ENCODE results near the gene SEC23A.
"Not testable (repeated sequence)": the region's sequence is repeated elsewhere in the genome, so short reads cannot be mapped to it uniquely, and the experiment has no call there.

The SEC23A gene

DNA sequence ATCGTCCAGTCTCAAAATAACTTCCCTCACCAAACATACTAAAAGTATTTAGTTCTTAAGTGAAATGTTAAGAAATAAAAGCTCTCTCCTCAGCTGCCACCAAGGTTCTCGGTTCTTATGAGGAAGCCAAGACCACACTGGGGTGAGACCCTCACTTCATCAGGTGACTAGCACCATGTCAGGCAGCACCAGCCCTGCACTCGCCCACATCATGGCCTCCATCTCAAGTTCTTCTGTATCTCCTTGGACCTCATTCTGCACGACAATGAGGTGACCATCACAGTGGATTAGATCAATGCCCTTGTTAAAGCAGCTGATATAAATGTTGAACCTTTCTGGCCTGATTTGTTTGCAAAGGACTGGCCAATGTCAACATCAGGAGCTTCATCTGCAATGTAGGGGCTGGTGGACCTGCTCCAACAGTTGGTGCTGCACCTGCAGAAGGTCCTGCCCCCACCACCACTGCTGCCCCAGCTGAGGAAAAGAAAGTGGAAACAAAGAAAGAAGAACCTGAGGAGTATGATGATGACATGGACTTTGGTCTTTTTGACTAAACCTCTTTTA is 12.4 kb downstream of the SEC23A start:
- no peak for DNase-seq

GRCh38 chr14:39087493-39087892 is 15.5 kb downstream of the SEC23A start:
- DNase-seq = no peak

DNA sequence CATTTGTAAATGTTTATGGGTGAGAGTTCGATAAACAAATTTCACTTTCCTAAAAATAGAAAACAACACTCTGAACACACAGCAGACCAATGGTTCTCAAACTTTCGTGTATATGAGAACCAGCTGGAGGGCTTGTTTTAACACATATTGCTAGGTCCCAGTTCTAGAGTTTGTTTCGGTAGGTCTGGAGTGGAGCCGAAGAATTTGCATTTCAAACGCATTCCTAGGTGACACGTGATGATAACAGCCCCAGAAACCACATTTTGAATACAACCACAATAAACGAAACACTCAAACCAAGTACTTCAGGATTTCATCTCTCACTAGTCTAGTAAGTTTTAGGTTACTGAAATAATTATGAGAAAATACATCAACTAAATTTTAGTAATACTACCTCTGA is 17.1 kb downstream of the SEC23A start:
- no peak for DNase-seq

DNA sequence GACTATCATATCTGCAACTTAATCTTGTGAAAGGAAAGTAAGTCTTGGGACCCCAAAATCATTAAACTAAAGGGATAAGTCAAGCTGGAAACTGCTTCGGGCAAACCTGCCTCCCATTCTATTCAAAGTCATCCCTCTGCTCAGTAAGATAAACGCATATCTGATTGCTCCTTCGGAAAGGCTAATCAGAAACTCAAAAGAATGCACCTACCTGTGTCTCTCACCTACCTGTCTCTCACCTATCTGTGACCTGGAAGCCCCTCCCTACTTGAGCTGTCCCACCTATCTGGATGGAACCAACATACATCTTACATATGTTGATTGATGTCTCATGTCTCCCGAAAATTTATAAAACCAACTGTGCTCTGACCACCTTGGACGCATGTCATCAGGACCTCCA is 19.9 kb downstream of the SEC23A start:
- no peak for DNase-seq

- DNase-seq = no peak
These were observed 22.1 kb downstream of the SEC23A start for GRCh38 chr14:39080886-39081285.

- no peak for DNase-seq
These were observed 31.9 kb downstream of the SEC23A start for GRCh38 chr14:39071096-39071495.

DNA sequence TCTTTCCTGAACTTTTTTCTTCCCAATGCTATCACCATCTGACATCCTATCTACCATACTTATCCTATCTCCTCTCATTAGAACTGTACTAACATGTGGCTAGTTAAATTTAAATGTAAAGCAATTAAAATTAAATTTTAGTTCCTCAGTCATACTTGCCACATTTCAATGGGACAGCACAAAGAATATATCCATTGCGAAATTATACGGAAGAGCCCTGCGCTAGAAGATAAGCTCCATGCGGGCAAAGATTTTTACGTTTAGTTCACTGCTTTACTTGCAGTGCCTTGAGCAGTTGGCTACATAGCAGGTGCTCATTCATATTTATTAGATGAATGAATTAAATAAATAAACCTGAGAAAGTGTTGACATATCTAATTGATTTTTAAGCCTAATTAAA is 33.1 kb downstream of the SEC23A start:
- DNase-seq = no peak

- DNase-seq = not testable (repeated sequence)
These were observed 33.7 kb downstream of the SEC23A start for GRCh38 chr14:39069169-39069805.

- no peak for DNase-seq
These were observed 42.1 kb downstream of the SEC23A start for GRCh38 chr14:39060818-39061437.

- no peak for DNase-seq
These were observed 47.1 kb downstream of the SEC23A start for GRCh38 chr14:39055786-39056474.

- not testable (repeated sequence) for DNase-seq
These were observed 50.1 kb downstream of the SEC23A start for GRCh38 chr14:39052869-39053454.

GRCh38 chr14:39050389-39050788 is 52.6 kb downstream of the SEC23A start:
- no peak for DNase-seq

DNA sequence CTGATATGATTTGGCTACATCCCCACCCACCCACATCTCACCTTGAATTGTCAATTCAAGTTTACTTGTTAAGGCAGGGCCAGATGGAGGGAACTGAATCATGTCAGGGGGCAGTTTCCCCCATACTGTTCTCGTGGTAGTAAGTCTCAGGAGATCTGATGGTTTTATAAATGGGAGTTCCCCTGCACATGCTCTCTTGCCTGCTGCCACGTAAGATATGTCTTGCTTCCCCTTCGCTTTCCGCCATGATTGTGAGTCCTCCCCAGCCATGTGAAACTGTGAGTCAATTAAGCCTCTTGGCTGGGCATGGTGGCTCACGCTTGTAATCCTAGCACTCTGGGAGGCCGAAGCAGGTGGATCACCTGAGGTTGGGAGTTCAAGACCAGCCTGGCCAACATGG is 57.1 kb downstream of the SEC23A start:
- DNase-seq = not testable (repeated sequence)

DNA sequence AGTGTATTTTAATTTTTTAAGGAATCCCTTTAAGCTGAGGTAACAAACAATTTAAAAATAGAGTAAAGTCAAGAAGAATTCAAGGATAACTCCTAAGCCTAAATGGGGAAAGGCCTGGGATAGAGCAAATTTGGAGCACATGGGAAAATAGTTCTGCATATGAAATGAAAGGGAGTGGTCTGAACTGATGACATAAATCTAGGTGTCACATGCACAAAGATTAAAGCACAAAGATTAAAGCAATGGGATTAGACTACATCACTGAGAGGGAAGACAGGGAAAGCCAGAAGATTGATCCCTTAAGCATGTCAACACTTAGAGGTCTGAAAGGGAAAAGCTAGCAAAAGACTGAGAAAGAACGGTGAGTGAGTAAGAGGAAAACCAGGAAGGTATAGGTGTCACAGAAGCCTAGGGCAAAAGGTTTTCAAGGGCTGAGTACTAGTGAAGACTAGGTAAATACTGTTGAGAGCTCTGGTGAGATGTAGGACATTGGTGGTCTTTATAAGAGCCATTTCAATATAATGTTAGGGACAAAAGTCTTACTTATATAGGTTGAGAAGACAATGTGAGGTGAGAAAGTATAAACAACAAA is 59.6 kb downstream of the SEC23A start:
- DNase-seq = no peak

GRCh38 chr14:39040529-39040928 is 62.5 kb downstream of the SEC23A start:
- no peak for DNase-seq

- DNase-seq = no peak
These were observed 64.5 kb downstream of the SEC23A start for GRCh38 chr14:39038542-39038941.

DNA sequence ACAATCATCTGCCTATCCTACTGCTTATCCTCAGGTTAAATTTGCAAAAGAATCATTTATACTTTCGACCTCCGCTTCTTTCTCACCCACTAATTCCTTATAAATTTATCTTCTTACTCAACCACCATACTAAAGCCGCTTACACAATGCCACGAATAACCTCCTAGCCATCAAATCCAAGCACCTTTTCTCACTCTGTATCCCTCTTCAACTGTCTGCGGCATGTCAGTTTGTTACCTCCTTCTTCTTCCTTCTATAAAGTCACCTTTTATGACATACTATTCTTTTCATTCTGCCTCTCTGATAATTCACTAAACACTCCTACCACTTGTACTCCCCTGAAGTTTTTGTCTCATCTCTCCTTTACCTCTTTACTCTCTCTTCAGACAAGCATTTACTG is 66.3 kb downstream of the SEC23A start:
- no peak for DNase-seq

- no peak for DNase-seq
These were observed 67.7 kb downstream of the SEC23A start for GRCh38 chr14:39035336-39035735.

DNA sequence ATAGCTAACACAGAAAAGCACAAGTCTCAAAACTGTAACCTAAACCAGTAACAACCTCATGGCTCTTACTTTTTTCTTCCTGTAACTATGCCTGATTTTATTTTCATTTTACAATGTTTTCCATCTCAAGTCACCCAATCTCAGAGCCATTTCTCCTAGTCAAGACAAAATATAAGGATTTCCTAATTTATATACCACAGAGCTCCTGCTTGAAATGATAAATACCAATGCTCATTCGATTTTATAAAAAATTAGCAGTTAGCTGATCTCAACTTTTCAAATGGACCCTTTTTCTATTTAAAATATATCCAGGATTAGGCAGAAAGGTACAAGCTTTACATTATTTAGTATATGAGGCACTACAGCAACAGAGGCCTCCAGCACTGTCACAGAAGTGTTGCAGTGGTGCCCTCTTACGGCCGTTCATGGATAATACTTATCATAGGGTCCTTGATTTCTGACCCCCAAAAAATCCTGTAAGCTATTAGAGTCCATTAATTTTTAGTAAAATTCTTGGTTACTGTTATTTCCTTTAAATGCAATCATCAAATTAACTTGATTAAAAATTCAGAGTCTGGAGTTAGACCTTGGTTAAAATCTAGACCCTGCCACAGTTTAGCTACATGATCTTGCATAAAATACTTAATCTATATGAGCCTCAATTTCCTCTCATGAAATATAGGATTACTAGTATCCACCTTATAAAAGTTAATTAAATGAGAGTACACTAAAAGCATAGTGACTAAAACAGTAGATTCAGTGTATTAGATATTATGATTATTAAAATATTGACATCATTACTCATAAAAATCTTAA is 68.3 kb downstream of the SEC23A start:
- DNase-seq = no peak

- DNase-seq = no peak
These were observed 69.7 kb downstream of the SEC23A start for GRCh38 chr14:39033371-39033770.

- no peak for DNase-seq
These were observed 72.8 kb downstream of the SEC23A start for GRCh38 chr14:39030209-39030608.

DNA sequence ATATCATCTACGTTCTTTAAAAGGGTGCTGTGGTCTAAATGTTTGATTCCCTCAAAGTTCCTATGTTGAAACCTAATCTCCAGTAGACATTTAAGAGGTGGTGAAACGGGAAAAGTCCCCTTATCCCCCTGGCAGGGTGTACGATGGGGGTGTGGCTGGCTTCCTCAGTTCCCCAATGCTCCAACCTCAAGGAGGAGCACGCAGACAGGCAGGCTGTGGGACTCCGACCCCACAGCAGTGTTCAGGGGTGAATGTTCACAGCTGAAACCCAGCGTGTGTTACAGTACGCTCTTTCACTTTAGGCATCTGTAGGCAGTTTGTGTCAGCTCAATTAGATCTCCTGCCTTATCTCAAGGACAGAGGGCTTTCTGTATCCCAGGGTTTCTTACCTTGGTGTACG is 73.2 kb downstream of the SEC23A start:
- DNase-seq = no peak
